Measurements from ENCODE around the gene DCAF16. TPM values are rescaled to one million over a fixed set of nuclear protein-coding genes. Genes with fewer than 3 reads are reported as not detected.

DCAF16 gene
- polyA plus RNA-seq, 1 donor (not counting 4 experiments of a cell fraction or from before 2014, with no cell fraction given), result 16.2 TPM

DNA sequence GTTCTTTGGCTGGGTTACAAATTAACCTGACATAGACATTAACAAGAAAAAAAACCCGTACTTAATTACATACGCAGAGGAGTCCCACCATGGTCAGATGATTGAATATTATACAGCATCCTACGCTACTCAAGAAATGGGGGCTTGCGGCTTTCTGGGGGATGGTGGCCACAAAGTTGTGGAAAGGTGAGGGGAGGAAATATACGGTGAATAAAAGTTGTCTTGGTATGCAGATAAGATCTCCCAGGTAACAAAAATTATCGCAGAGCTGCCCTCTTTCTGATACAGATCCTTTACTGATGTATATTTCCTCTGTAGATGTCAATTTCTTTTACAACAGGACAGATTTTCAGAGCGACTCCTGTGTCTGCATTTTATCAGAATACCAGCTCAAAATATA is 890 bp downstream of the DCAF16 start:
- Histone ChIP-seq H3K27me3 (ENCODE audit: control insufficient read depth, extremely low read depth, insufficient read depth, low read length) (no peaks in the 10 kb centered on the region), H4K20me1 (ENCODE audit: control insufficient read depth, extremely low read depth, insufficient read depth, low read length) (no peaks in the 10 kb centered on the region), H3K9me1 (ENCODE audit: control insufficient read depth, extremely low read depth, insufficient read depth, low read length) (no peaks in the 10 kb centered on the region), H2AFZ (ENCODE audit: control insufficient read depth, low read length) (no peak overlapping the region), H3K9ac (ENCODE audit: control insufficient read depth, extremely low read depth, insufficient read depth, low read length) (peak overlapping the region; percentile 93), H3K4me2 (ENCODE audit: control insufficient read depth, extremely low read depth, insufficient read depth, low read depth, low read length) (peak overlapping the region; percentile 95), H3K36me3 (ENCODE audit: control insufficient read depth in 2 of 2, extremely low read depth in 1 of 2, insufficient read depth in 2 of 2, low read length in 2 of 2) (peaks cover under 1 to 9% of the 10 kb centered on the region in 2 experiments), H3K4me1 (ENCODE audit: control insufficient read depth, extremely low read depth, insufficient read depth, low read length) (peaks cover 17% of the 10 kb centered on the region), H3K27ac (ENCODE audit: control insufficient read depth, insufficient read depth, low read length) (peak overlapping the region; percentile 92), H3K79me2 (ENCODE audit: control insufficient read depth, insufficient read depth, low read length) (peaks cover 90% of the 10 kb centered on the region), H3K9me3 (ENCODE audit: control insufficient read depth, low read depth, low read length) (no peaks in the 10 kb centered on the region), H3K4me3 (ENCODE audit: control insufficient read depth in 2 of 3, extremely low read depth in 1 of 3, insufficient read depth in 2 of 3, low read depth in 1 of 3, low read length in 3 of 3) (peak overlapping the region; percentile 69 to 95 (median 83))
- FAIRE-seq (no peak), DNase-seq (ENCODE audit: low read depth, low spot score) (no peak)
- no peak for TF ChIP-seq EZH2 (IDR thresholded peaks at IDR 0.05; ENCODE audit: low read length)
- TF ChIP-seq, protein P1, sequence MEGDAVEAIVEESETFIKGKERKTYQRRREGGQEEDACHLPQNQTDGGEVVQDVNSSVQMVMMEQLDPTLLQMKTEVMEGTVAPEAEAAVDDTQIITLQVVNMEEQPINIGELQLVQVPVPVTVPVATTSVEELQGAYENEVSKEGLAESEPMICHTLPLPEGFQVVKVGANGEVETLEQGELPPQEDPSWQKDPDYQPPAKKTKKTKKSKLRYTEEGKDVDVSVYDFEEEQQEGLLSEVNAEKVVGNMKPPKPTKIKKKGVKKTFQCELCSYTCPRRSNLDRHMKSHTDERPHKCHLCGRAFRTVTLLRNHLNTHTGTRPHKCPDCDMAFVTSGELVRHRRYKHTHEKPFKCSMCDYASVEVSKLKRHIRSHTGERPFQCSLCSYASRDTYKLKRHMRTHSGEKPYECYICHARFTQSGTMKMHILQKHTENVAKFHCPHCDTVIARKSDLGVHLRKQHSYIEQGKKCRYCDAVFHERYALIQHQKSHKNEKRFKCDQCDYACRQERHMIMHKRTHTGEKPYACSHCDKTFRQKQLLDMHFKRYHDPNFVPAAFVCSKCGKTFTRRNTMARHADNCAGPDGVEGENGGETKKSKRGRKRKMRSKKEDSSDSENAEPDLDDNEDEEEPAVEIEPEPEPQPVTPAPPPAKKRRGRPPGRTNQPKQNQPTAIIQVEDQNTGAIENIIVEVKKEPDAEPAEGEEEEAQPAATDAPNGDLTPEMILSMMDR (optimal IDR thresholded peaks at IDR 0.05 in 1 of 3, IDR thresholded peaks at IDR 0.05 in 1 of 3, conservative IDR thresholded peaks at IDR 0.05 in 1 of 3; ENCODE audit: extremely low read depth in 1 of 3, insufficient read depth in 2 of 3, low read length in 3 of 3), result no peak
- dilution Hi-C loops (cut with MboI; ENCODE audit: extremely low pct_ligation_motif_present, low sequenced_read_pairs), result no loop called here

DNA sequence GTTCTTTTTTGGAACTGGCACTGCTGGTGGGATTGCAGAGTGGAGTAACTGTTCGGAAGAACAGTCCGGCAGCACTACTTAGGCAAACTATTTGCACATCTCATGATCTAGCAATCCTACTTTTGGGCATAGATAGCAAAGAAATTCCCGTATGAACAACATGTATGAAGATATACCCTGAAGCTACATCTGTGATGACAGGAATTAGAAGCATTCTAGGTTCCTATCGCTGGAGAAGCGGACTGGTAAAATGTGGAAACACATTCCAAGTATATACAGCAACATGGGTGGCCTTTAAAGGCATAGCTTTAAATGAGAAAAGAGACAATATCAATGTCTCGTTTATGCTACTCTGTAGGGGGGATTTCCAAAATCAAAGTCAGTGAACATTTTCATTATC is 3.1 kb downstream of the DCAF16 start:
- DNase-seq (ENCODE audit: low read depth, low spot score) (no peak), FAIRE-seq (peak; percentile 20)
- Histone ChIP-seq H3K4me3 (ENCODE audit: control insufficient read depth in 2 of 3, extremely low read depth in 1 of 3, insufficient read depth in 2 of 3, low read depth in 1 of 3, low read length in 3 of 3) (peak overlapping the region; percentile 36 to 62 (median 60)), H3K79me2 (ENCODE audit: control insufficient read depth, insufficient read depth, low read length) (peaks cover 78% of the 10 kb centered on the region), H3K9me3 (ENCODE audit: control insufficient read depth, low read depth, low read length) (no peaks in the 10 kb centered on the region), H3K27me3 (ENCODE audit: control insufficient read depth, extremely low read depth, insufficient read depth, low read length) (no peaks in the 10 kb centered on the region), H3K9me1 (ENCODE audit: control insufficient read depth, extremely low read depth, insufficient read depth, low read length) (no peaks in the 10 kb centered on the region), H3K4me1 (ENCODE audit: control insufficient read depth, extremely low read depth, insufficient read depth, low read length) (peaks cover 14% of the 10 kb centered on the region), H2AFZ (ENCODE audit: control insufficient read depth, low read length) (no peak overlapping the region), H3K9ac (ENCODE audit: control insufficient read depth, extremely low read depth, insufficient read depth, low read length) (peak overlapping the region; percentile 53), H3K4me2 (ENCODE audit: control insufficient read depth, extremely low read depth, insufficient read depth, low read depth, low read length) (peak overlapping the region; percentile 95), H3K36me3 (ENCODE audit: control insufficient read depth in 2 of 2, extremely low read depth in 1 of 2, insufficient read depth in 2 of 2, low read length in 2 of 2) (peaks cover 14 to 28% of the 10 kb centered on the region in 2 experiments), H3K27ac (ENCODE audit: control insufficient read depth, insufficient read depth, low read length) (peak overlapping the region; percentile 18), H4K20me1 (ENCODE audit: control insufficient read depth, extremely low read depth, insufficient read depth, low read length) (no peaks in the 10 kb centered on the region)
- no peak for TF ChIP-seq EZH2 (IDR thresholded peaks at IDR 0.05; ENCODE audit: low read length)
- TF ChIP-seq, protein P1 (optimal IDR thresholded peaks at IDR 0.05 in 1 of 3, IDR thresholded peaks at IDR 0.05 in 1 of 3, conservative IDR thresholded peaks at IDR 0.05 in 1 of 3; ENCODE audit: extremely low read depth in 1 of 3, insufficient read depth in 2 of 3, low read length in 3 of 3), result no peak
- dilution Hi-C loops (cut with MboI; ENCODE audit: extremely low pct_ligation_motif_present, low sequenced_read_pairs), result no loop called here

All from keratinocyte (primary cell).